K562 (cell line): ENCODE measurements around the gene NOL12. TPM values are rescaled to one million over a fixed set of nuclear protein-coding genes. Genes with fewer than 3 reads are reported as not detected.

ENCODE experiments used
- DDX20 ChIP-seq: fragments of 450-650 bp; IDR thresholded peaks from 2 replicates; pipeline ENCODE4 v1.6.1; 2016; ENCODE audit warnings: missing genetic modification characterization, low read depth, mild to moderate bottlenecking, missing compliant biosample characterization, moderate library complexity
- ETS1 ChIP-seq: conservative IDR thresholded peaks from 2 replicates; pipeline ENCODE4 v1.6.1; 2011; ENCODE audit warnings: low read depth, mild to moderate bottlenecking, low read length; ENCODE audit not compliant: control insufficient read depth
- GTF2E2 ChIP-seq: fragments of 200-800 bp; sonication (Bioruptor generic); IDR thresholded peaks from 2 replicates; pipeline ENCODE4 v1.6.1; 2016; ENCODE audit warnings: missing genetic modification characterization, missing compliant biosample characterization
- HLTF ChIP-seq: fragments of 450-650 bp; IDR thresholded peaks from 2 replicates; pipeline ENCODE4 v1.6.1; 2016
- JUN ChIP-seq, 2 experiments: sonication (generic) in 1 of 2; formaldehyde crosslinking in 1 of 2; IDR thresholded peaks; 2 replicates each; pipeline versions ENCODE4 v1.6.1 to v1.8.0; 2012 to 2022; ENCODE audit warnings: borderline replicate concordance in 2 of 2, mild to moderate bottlenecking in 2 of 2, improper control_type of control experiment in 1 of 2, low read depth in 1 of 2, low read length in 1 of 2, missing genetic modification reagents in 1 of 2
- LARP7 ChIP-seq: fragments of 450-650 bp; IDR thresholded peaks from 2 replicates; pipeline ENCODE4 v1.6.1; 2016
- MCM5 ChIP-seq: fragments of 450-650 bp; IDR thresholded peaks from 2 replicates; pipeline ENCODE4 v1.6.1; 2016; ENCODE audit warnings: low read depth
- MCM7 ChIP-seq, 2 experiments: fragments of 450-650 bp; IDR thresholded peaks; 2 replicates each; pipeline ENCODE4 v1.6.1; 2016 to 2018
- MTA1 ChIP-seq: fragments of 450-650 bp; IDR thresholded peaks from 2 replicates; pipeline ENCODE4 v1.6.1; 2017; ENCODE audit warnings: borderline replicate concordance
- NFE2 ChIP-seq: IDR thresholded peaks from 2 replicates; pipeline ENCODE4 v1.6.1; 2014; ENCODE audit warnings: antibody characterized with exemption, low read depth
- RAD21 ChIP-seq, 2 experiments: fragments of 250-450 bp in 1 of 2; fragments of 450-650 bp in 1 of 2; sonication (Bioruptor Pico) in 1 of 2; formaldehyde crosslinking in 1 of 2; IDR thresholded peaks in 1 of 2; conservative IDR thresholded peaks in 1 of 2; 2 replicates each; pipeline versions ENCODE4 v1.4.0 to v1.8.0; 2020 to 2022; ENCODE audit warnings: mild to moderate bottlenecking in 2 of 2, moderate library complexity in 1 of 2
- RBM17 ChIP-seq: fragments of 200-400 bp; formaldehyde crosslinking; IDR thresholded peaks from 2 replicates; pipeline ENCODE4 v1.6.1; 2017; ENCODE audit warnings: low read depth, mild to moderate bottlenecking, low read length, borderline replicate concordance
- SMARCB1 ChIP-seq: IDR thresholded peaks from 2 replicates; pipeline ENCODE4 v1.6.1; 2011; ENCODE audit warnings: improper control_type of control experiment, low read depth; ENCODE audit not compliant: insufficient read length
- SREBF2 ChIP-seq: sonication (generic); formaldehyde crosslinking; IDR thresholded peaks from 2 replicates; pipeline ENCODE4 v1.4.0; 2020; ENCODE audit warnings: mild to moderate bottlenecking, missing genetic modification reagents
- SRSF9 ChIP-seq: fragments of 200-400 bp; formaldehyde crosslinking; IDR thresholded peaks from 2 replicates; pipeline ENCODE4 v1.6.1; 2017; ENCODE audit warnings: low read depth, low read length, borderline replicate concordance
- TBP ChIP-seq: optimal IDR thresholded peaks from 2 replicates; pipeline ENCODE3; 2011; ENCODE audit warnings: low read depth, low read length, improper control_type of control experiment
- THRAP3 ChIP-seq: fragments of 450-650 bp; IDR thresholded peaks from 2 replicates; pipeline ENCODE4 v1.6.1; 2016; ENCODE audit warnings: mild to moderate bottlenecking, inconsistent platforms, borderline replicate concordance
- ZBTB43 ChIP-seq: sonication (generic); formaldehyde crosslinking; IDR thresholded peaks from 2 replicates; pipeline ENCODE4 v1.8.0; 2023; ENCODE audit warnings: mild to moderate bottlenecking, missing genetic modification reagents
- ZKSCAN1 ChIP-seq: fragments of 150-350 bp; IDR thresholded peaks from 2 replicates; pipeline ENCODE4 v1.6.1; 2016; ENCODE audit warnings: low read depth, low read length
- ZNF197 ChIP-seq: fragments of 200-800 bp; sonication (Bioruptor generic); IDR thresholded peaks from 2 replicates; pipeline ENCODE4 v1.6.1; 2016; ENCODE audit warnings: low read depth, missing genetic modification characterization, missing compliant biosample characterization
- ZNF212 ChIP-seq: fragments of 450-650 bp; formaldehyde crosslinking; IDR thresholded peaks from 2 replicates; pipeline ENCODE4 v1.4.0; 2020; ENCODE audit warnings: mild to moderate bottlenecking
- ZNF316 ChIP-seq: fragments of 450-650 bp; IDR thresholded peaks from 2 replicates; pipeline ENCODE4 v1.6.1; 2016
- ZNF609 ChIP-seq: sonication (generic); formaldehyde crosslinking; IDR thresholded peaks from 2 replicates; pipeline ENCODE4 v1.8.1; 2023; ENCODE audit warnings: missing genetic modification reagents, mild to moderate bottlenecking, borderline replicate concordance
- polyA plus RNA-seq, 8 experiments: library from polyadenylated mRNA; depleted of rRNA in 4 of 8; stranded (reverse) in 5 of 8; unstranded in 3 of 8; fragments of >200 nt; fragmentation: Nextera tagmentation in 2 of 8; fragmentation: Illumina TruSeq in 1 of 8; extraction: Ambion mirVana in 2 of 8; extraction: Trizol in 1 of 8; gene quantifications; 2 replicates each; pipeline versions ENCODE4 v1.2.1 to v1.2.3, GENCODE V29; 2011 to 2014; ENCODE audit warnings: inconsistent platforms in 1 of 8, missing spikeins in 1 of 8
- total RNA-seq, 7 experiments: library from RNA; depleted of rRNA in 6 of 7; stranded (reverse); fragments of >200 nt in 6 of 7; fragmentation: Illumina TruSeq in 2 of 7; extraction: Trizol in 2 of 7; gene quantifications; 2 replicates each; pipeline versions ENCODE4 v1.2.1 to v1.2.3, GENCODE V29; 2011 to 2021; ENCODE audit warnings: low replicate concordance in 1 of 7

NOL12 gene
- total and polyA plus RNA-seq, 9 of the 15 experiments (the other 6 are each of a cell fraction or from before 2014, with no cell fraction given), result 2.8 to 40.9 (median 28.5) TPM

- TF ChIP-seq JUN (IDR thresholded peaks at IDR 0.05; ENCODE audit: borderline replicate concordance, low read depth, low read length) (peak; percentile 80), JUN (CRISPR knock-in tag; IDR thresholded peaks at IDR 0.05; ENCODE audit: borderline replicate concordance) (no peak), ZKSCAN1 (no peak), MCM7 (IDR thresholded peaks at IDR 0.05) (no peak), RAD21 (CRISPR knock-in tag; conservative IDR thresholded peaks at IDR 0.05 in 1 of 2, IDR thresholded peaks at IDR 0.05 in 1 of 2) (no peak), RBM17 (no peak), MCM5 (no peak), GTF2E2 (tag) (no peak), THRAP3 (no peak), SRSF9 (no peak), ZNF316 (no peak), ZNF609 (CRISPR knock-in tag) (no peak), LARP7 (no peak), ZBTB43 (CRISPR knock-in tag) (no peak), ETS1 (no peak; the same call in 1 of the 2 replicates), ZNF212 (CRISPR knock-in tag) (no peak), DDX20 (tag) (no peak), SMARCB1 (no peak), TBP (no peak), MTA1 (no peak), HLTF (no peak), ZNF197 (CRISPR knock-in tag) (no peak), SREBF2 (CRISPR knock-in tag) (no peak), NFE2 (peak; percentile 50)
These were observed 9.2 kb upstream of the NOL12 start (continued) for GRCh38 chr22:37676736-37677492.
